ENCODE measurements around the gene GPR15. TPM values are rescaled to one million over a fixed set of nuclear protein-coding genes. Genes with fewer than 3 reads are reported as not detected.

GPR15 gene
- total RNA-seq, 1 donor = not detected

DNA sequence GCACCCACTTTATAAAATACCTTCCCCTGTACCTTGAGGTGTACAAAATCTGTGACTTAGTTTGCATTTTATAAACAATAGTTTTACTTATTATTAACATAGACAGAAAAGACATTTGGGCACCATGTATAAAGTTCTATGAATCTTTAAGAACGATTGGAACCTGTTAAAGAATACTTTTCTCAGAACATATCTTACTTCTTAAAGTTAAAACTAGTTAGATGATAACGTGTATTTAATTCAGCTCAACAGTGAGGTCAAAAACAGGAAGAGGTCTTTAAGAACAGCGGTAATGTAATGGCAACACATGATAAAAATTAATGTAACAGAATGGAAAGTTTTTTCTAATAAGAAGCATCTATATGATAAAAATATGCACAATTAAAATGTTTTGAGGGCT is 36.6 kb downstream of the GPR15 start:
- DNase-seq (ENCODE audit: low read depth) = no peak
- no peak overlapping the region for H3K4me3 ChIP-seq (ENCODE audit: low read depth, low read length)
- TF ChIP-seq, protein P1, sequence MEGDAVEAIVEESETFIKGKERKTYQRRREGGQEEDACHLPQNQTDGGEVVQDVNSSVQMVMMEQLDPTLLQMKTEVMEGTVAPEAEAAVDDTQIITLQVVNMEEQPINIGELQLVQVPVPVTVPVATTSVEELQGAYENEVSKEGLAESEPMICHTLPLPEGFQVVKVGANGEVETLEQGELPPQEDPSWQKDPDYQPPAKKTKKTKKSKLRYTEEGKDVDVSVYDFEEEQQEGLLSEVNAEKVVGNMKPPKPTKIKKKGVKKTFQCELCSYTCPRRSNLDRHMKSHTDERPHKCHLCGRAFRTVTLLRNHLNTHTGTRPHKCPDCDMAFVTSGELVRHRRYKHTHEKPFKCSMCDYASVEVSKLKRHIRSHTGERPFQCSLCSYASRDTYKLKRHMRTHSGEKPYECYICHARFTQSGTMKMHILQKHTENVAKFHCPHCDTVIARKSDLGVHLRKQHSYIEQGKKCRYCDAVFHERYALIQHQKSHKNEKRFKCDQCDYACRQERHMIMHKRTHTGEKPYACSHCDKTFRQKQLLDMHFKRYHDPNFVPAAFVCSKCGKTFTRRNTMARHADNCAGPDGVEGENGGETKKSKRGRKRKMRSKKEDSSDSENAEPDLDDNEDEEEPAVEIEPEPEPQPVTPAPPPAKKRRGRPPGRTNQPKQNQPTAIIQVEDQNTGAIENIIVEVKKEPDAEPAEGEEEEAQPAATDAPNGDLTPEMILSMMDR (IDR thresholded peaks at IDR 0.05; ENCODE audit: insufficient read depth, low read depth, low read length) = no peak

DNA sequence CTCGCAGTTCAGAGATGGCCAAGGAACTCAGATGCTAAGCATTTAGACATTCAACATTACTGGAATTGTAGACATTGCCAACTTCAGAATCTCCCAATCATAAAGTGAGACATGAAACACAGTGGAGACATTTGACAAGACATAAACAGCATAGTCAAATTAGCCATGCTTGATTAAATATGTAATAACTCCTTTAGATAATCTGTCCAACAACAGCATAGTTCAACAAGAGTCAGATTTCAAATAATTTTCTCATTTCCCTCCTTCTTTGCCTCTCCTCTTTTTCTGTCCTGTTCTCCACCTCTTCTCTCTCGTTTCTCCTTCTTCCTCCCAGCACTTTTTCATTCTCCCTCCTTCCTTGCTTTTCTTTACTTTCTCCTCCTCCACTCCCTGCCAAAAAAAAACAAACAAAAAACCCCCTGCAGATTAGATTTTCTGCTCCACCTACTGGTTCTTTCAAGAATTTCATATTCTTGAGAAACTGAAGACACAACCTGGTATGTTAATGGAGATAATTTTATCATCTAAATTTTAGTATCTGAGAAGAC is 41.5 kb downstream of the GPR15 start:
- H3K4me3 ChIP-seq (ENCODE audit: low read depth, low read length) = no peak overlapping the region
- DNase-seq (ENCODE audit: low read depth) = peak; percentile 49
- TF ChIP-seq, protein P1 (IDR thresholded peaks at IDR 0.05; ENCODE audit: insufficient read depth, low read depth, low read length) = peak; percentile 55

DNA sequence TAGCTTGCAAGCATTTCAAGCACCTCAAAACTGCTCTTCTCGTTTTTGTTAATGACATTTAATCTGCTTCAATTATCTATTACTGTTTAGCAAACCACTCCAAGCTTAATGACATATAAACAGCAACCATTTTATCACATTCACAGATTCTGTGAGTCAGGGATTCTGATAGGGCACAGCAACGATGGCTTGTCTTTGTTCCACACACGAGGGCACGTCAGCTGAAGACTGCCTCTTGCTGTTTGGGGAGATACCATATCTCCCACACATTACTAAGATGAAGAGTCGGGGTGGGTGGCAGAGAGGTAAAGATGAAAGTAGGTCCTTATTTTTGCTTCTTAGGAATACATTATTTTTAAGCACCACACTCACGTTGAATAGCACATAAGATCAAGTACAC is 42.4 kb downstream of the GPR15 start:
- TF ChIP-seq, protein P1 (IDR thresholded peaks at IDR 0.05; ENCODE audit: insufficient read depth, low read depth, low read length) = no peak
- no peak overlapping the region for H3K4me3 ChIP-seq (ENCODE audit: low read depth, low read length)
- DNase-seq (ENCODE audit: low read depth) = no peak

DNA sequence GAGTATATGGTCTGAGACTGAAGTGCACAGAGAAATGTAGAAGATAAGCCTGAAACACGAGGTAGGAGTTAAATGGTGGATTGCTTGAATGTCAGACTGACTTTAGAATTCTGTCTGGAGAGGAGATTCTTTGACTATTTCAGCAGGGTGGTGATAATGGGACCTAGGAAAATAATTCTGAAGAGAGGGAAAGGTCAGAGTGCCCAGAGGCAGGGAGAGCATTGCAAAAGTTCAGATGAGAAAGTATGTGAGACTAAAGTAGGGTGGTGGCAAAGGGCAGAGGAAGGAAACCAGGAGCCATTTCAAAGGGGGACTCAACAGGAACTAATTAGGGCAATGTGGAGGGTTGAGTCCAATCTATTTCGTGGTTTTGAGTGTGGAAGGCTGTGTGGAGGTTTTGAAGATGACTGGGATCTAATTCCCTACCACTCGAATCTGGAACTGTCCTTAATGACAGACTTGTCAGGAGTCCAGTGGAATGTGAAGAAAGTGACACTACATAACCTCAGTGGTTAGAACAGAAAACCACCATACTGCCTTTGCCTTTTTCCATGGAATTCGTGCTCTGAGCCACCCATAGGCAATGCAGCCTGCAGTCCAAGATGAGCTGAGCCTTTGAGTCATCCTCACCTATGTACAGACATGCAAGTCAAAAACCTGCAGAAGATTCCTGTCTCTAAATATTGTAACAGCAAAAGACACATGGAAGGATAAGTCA is 45.6 kb downstream of the GPR15 start:
- TF ChIP-seq, protein P1 (IDR thresholded peaks at IDR 0.05; ENCODE audit: insufficient read depth, low read depth, low read length) = no peak
- H3K4me3 ChIP-seq (ENCODE audit: low read depth, low read length) = no peak overlapping the region
- no peak for DNase-seq (ENCODE audit: low read depth)

DNA sequence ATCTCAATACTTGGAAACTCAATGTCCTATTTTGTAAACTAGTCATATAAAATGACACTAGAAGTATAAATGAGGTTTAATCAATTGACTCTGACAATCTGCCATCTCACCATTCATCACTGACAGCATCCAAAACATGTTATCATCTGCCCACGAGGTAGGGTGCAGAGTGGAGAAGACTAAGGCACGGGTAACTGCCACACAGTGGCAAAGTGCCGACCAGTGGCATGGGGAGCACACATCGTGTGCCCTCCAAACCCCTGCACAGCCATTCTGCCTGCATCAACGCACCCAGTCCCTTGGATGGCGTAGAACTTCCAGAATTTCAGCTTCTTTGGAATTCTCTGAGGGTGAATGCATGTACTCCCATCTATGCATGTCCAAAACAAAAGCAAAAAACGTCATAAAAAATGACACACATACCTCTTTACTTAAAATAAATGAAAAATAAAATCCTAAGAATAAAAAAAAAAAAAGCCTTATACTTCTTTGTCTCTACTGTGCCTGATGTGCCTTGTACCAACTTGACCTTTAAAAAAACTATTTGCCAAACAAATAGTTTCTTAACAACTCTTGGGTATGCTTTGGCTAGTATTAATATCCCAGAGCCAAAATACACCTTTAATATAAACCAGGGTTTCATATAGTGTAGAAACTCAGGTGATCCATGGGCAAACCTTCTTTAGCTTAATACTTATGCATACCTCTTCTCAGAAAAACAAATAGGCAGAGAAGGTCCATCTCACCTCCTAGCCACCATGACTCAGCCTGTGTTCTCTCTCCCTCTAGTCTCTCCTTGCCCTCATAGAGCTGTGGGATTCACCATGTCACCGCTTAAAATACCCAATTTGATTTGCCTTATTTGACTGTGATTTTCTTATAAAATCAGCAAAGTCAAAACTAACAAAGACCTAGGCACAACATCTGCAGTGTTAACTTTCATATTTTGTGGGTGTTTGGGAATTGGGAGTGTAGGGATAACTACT is 48.9 kb downstream of the GPR15 start:
- TF ChIP-seq, protein P1 (IDR thresholded peaks at IDR 0.05; ENCODE audit: insufficient read depth, low read depth, low read length) = no peak
- no peak overlapping the region for H3K4me3 ChIP-seq (ENCODE audit: low read depth, low read length)
- DNase-seq (ENCODE audit: low read depth) = no peak

DNA sequence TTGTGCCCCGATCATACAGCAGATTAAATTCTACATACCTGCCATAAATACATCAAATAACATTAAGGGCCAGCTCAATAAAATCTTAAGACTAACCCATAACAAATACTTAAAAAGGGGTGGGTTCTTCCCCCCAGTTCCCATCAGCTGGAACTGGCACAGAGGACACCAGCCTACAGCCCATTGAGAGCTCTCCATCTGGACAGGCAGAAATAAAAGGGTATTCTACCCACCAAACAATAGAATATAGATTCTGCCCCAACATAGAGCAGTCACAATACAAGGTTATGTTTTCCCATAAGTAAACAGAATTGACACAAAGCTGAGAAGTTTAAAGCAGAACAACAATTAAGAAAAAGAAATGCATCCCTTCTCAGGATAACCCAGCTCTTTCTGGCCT is 49.7 kb downstream of the GPR15 start:
- TF ChIP-seq, protein P1 (IDR thresholded peaks at IDR 0.05; ENCODE audit: insufficient read depth, low read depth, low read length) = no peak
- DNase-seq (ENCODE audit: low read depth) = no peak
- no peak overlapping the region for H3K4me3 ChIP-seq (ENCODE audit: low read depth, low read length)

Data from fibroblast of villous mesenchyme (primary cell).